Panc1 (cell line): Measurements from ENCODE around the gene ROBO1. TPM values are rescaled to one million over a fixed set of nuclear protein-coding genes. Genes with fewer than 3 reads are reported as not detected.

ENCODE experiments used
- ATAC-seq: fragments of 200-7000 bp; cut with Tn5 transposase; 2 replicates; pipeline ENCODE4 v1.9.1; 2020; ENCODE audit warnings: mild to moderate bottlenecking, moderate library complexity
- BruUV-seq: library from RNA; stranded (reverse); fragments of 400-500 nt; replicated peaks from 2 replicates; lab custom pipeline; 2021; lab: Mats Ljungman, UMichigan
- CTCF ChIA-PET: fragments of 300-600 bp; sonication (Branson Sonifier 250); formaldehyde crosslinking; loops from one replicate; lab custom pipeline; 2022; ENCODE audit warnings: antibody characterized with exemption; lab: Charles Lee
- POLR2A ChIA-PET: fragments of 300-600 bp; sonication (Branson Sonifier 250); formaldehyde crosslinking; loops from one replicate; lab custom pipeline; 2022; ENCODE audit warnings: antibody characterized with exemption; lab: Charles Lee
- DNase-seq: peaks from one replicate; pipeline ENCODE4 v3.0.0-alpha.2; 2010; ENCODE audit warnings: low read depth, low spot score
- H3K27ac ChIP-seq: 2 replicates; pipeline ENCODE4 v1.5.1; 2011; ENCODE audit warnings: mild to moderate bottlenecking, low read length, inconsistent platforms
- H3K27me3 ChIP-seq: fragments of 200-500 bp; sonication (Bioruptor generic); 2 replicates; pipeline ENCODE4 v1.6.0; 2014; ENCODE audit warnings: low read length, inconsistent platforms; ENCODE audit not compliant: control insufficient read depth, insufficient read depth
- H3K36me3 ChIP-seq: fragments of 200-500 bp; sonication (Bioruptor generic); 2 replicates; pipeline ENCODE4 v1.5.1; 2014; ENCODE audit warnings: inconsistent platforms, mild to moderate bottlenecking, low read length, moderate library complexity; ENCODE audit not compliant: control insufficient read depth, insufficient read depth
- H3K4me1 ChIP-seq: 2 replicates; pipeline ENCODE4 v1.5.1; 2011; ENCODE audit warnings: inconsistent platforms, mild to moderate bottlenecking, low read length, moderate library complexity; ENCODE audit not compliant: control insufficient read depth, insufficient read depth
- H3K4me3 ChIP-seq, 2 experiments: 2 replicates each; pipeline ENCODE4 v1.5.1; 2011 to 2012; ENCODE audit warnings: low read depth in 2 of 2, low read length in 2 of 2, mild to moderate bottlenecking in 2 of 2, inconsistent platforms in 1 of 2, moderate library complexity in 1 of 2
- H3K9me3 ChIP-seq: fragments of 200-500 bp; sonication (Bioruptor generic); 2 replicates; pipeline ENCODE4 v1.5.1; 2014; ENCODE audit warnings: low read depth, mild to moderate bottlenecking, inconsistent platforms, low read length, moderate library complexity; ENCODE audit not compliant: control insufficient read depth, insufficient read depth
- POLR2AphosphoS5 ChIP-seq: IDR thresholded peaks from 2 replicates; pipeline ENCODE4 v1.6.1; 2012; ENCODE audit warnings: mild to moderate bottlenecking, low read depth, low read length, moderate library complexity
- SIN3A ChIP-seq: IDR thresholded peaks from 2 replicates; pipeline ENCODE4 v1.6.1; 2012; ENCODE audit warnings: low read depth, mild to moderate bottlenecking, low read length, moderate library complexity, borderline replicate concordance; ENCODE audit not compliant: insufficient read depth
- TCF7L2 ChIP-seq: IDR thresholded peaks from 2 replicates; pipeline ENCODE4 v1.6.1; 2011; ENCODE audit warnings: mild to moderate bottlenecking, low read depth, low read length, inconsistent platforms
- in situ Hi-C: cut with HindIII; loops from 2 replicates; pipeline ENCODE4 v1.10.0; 2016; ENCODE audit warnings: low sequenced_read_pairs, low pct_unique_long_range_greater_than_20kb
- intact Hi-C: fragments of 100-400 bp; cut with micrococcal nuclease; formaldehyde crosslinking; loops from one replicate; pipeline ENCODE4 v1.10.0; 2022; ENCODE audit not compliant: unreplicated experiment
- total RNA-seq: library from RNA; stranded (reverse); gene quantifications from one replicate; pipeline ENCODE4 v1.2.1, GENCODE V29; 2021; ENCODE audit not compliant: unreplicated experiment
- TF ChIP-seq, protein P1 (sequence below), 2 experiments: IDR thresholded peaks; 2 replicates each; pipeline ENCODE4 v1.6.1; 2011 to 2012; ENCODE audit warnings: low read depth in 2 of 2, control low read depth in 1 of 2, low read length in 1 of 2, mild to moderate bottlenecking in 1 of 2, moderate library complexity in 1 of 2; ENCODE audit not compliant: insufficient read depth in 1 of 2
- TF ChIP-seq, protein P2 (sequence below): fragments of 450-650 bp; IDR thresholded peaks from 2 replicates; pipeline ENCODE4 v1.5.1; 2017; ENCODE audit warnings: mild to moderate bottlenecking

Gene ROBO1
- total RNA-seq, 1 experiment from 2014 or later = 61.6 TPM

DNA sequence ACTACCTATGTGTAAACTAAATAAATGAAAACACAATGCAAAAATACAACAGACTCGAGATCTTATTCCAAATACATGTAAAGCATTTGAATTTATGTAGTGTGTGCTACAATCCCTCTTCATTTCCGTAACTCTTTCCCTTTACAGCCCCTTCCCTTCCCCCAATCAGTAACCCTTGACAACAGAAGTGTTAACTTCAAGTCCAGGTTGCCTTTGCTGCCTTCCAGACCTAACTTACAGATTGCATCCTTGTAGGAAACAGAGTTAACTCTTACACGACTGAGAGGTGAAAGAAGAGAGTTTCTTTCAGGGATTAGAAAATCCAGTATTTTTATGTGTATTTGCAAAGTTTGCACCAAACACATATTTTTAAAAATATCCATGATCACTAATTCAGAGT is 1.4 kb upstream of the ROBO1 start:
- Histone ChIP-seq H3K4me3 (no peak overlapping the region), H3K9me3 (no peaks in the 10 kb centered on the region), H3K27me3 (no peaks in the 10 kb centered on the region), H3K27ac (no peak overlapping the region), H3K4me1 (no peaks in the 10 kb centered on the region; the same call in 1 of the 2 replicates), H3K36me3 (no peaks in the 10 kb centered on the region)
- intact Hi-C loops = no loop called here
- no peak for ATAC-seq
- POLR2A ChIA-PET = no interaction called here
- DNase-seq = no peak
- CTCF ChIA-PET = no interaction called here
- no TSS peak for BruUV-seq
- in situ Hi-C loops = no loop called here
- TF ChIP-seq SIN3A (no peak), TCF7L2 (no peak), POLR2AphosphoS5 (no peak)
- TF ChIP-seq, protein P1, sequence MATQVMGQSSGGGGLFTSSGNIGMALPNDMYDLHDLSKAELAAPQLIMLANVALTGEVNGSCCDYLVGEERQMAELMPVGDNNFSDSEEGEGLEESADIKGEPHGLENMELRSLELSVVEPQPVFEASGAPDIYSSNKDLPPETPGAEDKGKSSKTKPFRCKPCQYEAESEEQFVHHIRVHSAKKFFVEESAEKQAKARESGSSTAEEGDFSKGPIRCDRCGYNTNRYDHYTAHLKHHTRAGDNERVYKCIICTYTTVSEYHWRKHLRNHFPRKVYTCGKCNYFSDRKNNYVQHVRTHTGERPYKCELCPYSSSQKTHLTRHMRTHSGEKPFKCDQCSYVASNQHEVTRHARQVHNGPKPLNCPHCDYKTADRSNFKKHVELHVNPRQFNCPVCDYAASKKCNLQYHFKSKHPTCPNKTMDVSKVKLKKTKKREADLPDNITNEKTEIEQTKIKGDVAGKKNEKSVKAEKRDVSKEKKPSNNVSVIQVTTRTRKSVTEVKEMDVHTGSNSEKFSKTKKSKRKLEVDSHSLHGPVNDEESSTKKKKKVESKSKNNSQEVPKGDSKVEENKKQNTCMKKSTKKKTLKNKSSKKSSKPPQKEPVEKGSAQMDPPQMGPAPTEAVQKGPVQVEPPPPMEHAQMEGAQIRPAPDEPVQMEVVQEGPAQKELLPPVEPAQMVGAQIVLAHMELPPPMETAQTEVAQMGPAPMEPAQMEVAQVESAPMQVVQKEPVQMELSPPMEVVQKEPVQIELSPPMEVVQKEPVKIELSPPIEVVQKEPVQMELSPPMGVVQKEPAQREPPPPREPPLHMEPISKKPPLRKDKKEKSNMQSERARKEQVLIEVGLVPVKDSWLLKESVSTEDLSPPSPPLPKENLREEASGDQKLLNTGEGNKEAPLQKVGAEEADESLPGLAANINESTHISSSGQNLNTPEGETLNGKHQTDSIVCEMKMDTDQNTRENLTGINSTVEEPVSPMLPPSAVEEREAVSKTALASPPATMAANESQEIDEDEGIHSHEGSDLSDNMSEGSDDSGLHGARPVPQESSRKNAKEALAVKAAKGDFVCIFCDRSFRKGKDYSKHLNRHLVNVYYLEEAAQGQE (IDR thresholded peaks at IDR 0.05; ENCODE audit: insufficient read depth in 1 of 2, low read depth in 2 of 2, low read length in 1 of 2) = no peak
- TF ChIP-seq, protein P2, sequence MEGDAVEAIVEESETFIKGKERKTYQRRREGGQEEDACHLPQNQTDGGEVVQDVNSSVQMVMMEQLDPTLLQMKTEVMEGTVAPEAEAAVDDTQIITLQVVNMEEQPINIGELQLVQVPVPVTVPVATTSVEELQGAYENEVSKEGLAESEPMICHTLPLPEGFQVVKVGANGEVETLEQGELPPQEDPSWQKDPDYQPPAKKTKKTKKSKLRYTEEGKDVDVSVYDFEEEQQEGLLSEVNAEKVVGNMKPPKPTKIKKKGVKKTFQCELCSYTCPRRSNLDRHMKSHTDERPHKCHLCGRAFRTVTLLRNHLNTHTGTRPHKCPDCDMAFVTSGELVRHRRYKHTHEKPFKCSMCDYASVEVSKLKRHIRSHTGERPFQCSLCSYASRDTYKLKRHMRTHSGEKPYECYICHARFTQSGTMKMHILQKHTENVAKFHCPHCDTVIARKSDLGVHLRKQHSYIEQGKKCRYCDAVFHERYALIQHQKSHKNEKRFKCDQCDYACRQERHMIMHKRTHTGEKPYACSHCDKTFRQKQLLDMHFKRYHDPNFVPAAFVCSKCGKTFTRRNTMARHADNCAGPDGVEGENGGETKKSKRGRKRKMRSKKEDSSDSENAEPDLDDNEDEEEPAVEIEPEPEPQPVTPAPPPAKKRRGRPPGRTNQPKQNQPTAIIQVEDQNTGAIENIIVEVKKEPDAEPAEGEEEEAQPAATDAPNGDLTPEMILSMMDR = no peak

DNA sequence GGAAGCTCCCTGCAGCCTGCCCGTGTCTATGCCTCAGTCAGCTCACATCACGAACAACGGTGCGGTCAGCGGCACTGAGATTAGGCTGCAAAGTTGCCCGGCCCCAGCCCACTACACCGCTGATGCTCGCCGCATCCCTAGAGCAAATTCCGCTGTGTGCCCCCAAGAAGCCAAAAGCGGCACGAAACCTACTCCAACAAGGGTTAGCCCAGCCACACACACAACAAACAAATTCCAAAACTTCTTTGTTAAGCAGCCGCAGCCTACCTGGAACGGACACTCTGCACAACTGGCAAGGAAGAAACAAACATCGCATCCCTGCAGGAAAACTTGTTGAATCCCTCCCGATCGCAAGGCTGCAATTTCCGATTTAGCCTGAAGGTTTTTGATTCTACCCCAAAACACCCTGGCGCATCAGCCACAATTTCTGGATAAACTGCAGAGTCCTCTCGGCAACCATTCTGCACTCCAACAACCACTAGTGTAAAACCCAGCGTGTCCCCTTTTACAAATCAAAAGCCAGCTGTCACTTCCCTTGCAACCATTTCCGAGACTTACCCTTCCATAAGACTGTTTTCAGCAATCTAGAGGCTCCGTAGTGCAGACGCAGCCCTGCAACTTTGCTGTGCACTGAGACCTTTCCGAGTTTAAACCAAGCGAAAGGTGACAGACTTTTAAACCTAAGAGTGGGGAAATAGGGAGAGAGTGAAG is 449 bp downstream of the ROBO1 start:
- no peaks in the 10 kb centered on the region for H3K27me3 ChIP-seq
- H3K4me1 ChIP-seq = no peaks in the 10 kb centered on the region; the same call in 1 of the 2 replicates
- H3K9me3 ChIP-seq = no peaks in the 10 kb centered on the region
- no peak overlapping the region for H3K27ac ChIP-seq
- in situ Hi-C loops = no loop called here
- TF ChIP-seq, protein P1 (IDR thresholded peaks at IDR 0.05; ENCODE audit: insufficient read depth in 1 of 2, low read depth in 2 of 2, low read length in 1 of 2) = no peak
- TF ChIP-seq SIN3A = no peak
- no peak for TF ChIP-seq POLR2AphosphoS5
- TF ChIP-seq, protein P2 = no peak
- no peak for TF ChIP-seq TCF7L2
- CTCF ChIA-PET = no interaction called here
- POLR2A ChIA-PET = no interaction called here
- no TSS peak for BruUV-seq
- ATAC-seq = peak; percentile 77
- H3K4me3 ChIP-seq = peak overlapping the region; percentile 45 to 85
- intact Hi-C loops = no loop called here
- DNase-seq = no peak
- no peaks in the 10 kb centered on the region for H3K36me3 ChIP-seq
